Effector CD4-positive, alpha-beta T cell (primary cell): Measurements from ENCODE around the gene INPP4A.

Experiments used
- DNase-seq: peaks from one replicate; pipeline ENCODE4 v3.0.0-alpha.2; 2020

INPP4A gene

GRCh38 chr2:98546186-98546585, 101.5 kb downstream of the INPP4A start:
- DNase-seq: no peak

DNA sequence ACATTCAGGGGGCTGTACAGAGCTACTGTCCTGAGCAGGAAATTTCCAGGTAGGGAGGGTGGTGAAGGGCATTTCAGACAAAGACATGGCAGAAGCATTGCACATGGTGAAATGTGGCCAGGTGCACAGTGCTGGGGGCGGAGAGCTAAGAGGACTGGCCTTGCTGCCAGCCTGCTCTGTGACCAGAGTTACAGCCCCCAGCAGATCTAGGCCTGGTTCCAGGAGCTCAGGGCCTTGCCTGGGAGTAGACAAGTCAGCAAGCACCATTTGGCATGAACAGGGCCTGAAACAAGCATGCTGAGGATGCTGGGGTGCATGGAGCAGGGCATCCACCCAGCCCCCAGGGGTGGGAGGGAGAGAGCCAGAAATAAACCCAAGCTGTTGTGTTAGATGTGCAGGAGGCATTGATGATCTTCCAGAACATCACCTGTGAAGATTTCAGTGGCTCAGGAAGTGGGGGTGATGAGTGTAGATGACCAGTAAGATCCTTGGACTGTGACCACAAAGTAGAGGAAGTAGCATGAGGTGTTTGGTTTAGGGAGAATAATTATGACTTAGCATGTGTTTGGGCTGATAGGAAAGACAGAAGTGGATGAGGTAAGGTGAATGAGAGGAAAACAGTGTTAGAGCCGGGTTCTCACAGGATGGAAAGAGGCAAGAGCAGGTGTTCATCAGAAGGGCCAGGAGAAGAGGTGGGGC, 102.6 kb downstream of the INPP4A start:
- DNase-seq: no peak

DNA sequence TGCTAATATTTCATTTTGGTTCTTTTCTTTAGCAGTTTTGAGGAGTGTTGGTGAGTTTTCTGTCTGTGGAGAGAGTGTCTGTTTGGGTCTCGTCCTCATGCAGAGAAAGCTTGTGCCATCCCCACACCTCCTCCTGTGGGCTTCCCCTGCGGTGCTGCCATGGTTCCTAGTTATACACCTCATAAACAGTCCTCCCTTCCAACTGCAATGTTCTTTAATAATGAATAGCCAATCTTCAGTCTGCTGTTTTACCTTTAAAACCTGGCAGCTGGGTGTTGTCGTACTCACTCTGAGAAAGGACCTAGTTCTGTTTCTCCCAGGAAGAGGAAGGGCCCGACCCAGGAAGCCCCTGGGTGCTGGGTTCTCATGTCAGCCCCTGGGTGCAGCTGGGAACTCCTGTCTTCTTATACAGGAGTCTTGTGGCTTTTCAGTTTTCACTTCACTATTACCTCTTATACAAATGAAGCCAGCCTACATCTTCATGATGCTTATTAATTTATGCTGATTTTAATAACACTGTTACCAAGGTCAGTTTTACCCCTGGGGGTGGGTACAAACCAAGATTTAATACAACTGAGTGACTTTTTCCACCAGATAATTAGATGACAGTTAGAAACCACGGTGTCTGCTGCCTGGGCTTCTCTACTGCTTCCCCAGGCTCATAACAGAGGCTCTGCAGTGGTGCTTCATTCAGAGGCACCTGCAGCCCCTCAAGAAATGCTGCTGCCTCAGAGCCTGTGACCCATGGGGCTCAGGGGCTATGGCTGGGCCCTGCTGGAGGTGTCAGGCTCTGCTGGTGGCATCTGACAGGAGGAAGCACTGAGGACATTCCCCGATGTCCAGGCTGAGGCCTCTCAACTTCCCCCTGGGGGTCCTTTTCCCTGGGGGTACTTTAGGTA, 104.5 kb downstream of the INPP4A start:
- DNase-seq: no peak

DNA sequence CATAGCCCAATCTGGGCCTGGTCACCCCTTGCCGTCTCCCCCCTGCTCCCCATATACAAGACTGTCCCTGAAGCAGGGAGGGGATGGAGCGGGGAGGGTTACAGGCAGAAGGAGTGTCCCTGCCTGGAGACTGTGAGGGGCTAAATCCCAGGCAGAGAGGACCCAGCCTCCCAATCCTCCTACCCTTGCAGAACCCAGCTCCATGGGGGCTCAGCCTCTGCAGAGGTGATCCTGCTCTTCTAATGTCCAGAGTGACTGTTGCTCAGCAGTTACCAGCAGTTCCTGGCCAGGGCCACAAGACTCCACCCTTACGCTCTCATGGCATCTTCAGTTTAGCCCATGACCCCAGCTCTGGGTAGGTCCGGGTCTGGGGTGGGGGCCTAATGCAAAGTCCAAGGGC, 105.5 kb downstream of the INPP4A start:
- no peak for DNase-seq

DNA sequence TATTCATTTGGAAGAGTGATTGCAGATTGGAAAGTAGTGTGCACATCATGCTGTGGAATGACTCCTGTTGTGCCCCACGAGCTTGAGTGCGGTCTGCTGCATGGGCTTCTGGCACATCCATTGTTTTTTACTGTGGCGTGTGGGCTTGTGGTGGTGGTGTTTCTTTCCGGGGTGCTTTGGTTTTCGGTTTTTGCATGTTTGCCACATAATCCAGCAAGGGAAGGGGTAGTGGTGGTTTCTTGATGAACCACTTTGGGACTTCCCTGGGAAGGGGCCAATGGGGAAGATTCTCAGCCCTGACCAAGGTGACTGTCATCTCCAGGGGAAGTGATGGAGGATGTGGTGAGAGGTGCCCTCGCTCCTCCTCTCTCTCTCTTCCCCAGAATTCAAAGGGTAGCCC, 106.7 kb downstream of the INPP4A start:
- no peak for DNase-seq

DNA sequence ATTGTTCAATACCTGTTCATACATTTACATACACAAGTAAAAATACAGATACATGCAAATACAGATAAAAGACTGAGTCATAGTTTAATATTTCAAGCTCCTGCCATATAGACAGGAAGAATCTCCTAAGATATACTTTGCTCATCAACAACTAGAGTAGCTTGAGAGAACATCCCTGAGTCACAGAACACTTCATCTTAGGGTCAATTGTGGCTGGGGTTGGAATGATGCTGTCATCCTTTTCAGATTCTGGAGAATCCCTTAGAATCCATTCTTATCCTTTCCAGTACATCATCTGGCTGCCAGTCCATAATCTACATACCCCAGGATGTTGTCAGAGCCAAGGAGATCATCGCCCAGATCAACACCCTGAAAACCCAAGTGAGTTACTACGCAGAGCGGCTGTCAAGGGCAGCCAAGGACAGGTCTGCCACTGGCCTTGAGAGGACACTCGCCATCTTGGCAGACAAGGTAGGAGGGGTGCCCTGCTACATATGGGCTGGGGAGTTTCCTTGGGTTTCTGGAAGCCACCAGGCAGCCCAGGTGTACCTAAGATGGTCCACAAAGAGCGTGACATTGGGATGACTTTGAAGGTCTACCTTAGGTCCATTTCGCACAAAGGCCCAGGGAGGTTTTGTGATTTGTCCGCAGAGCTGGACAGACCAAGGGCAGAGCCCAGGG, 108.0 kb downstream of the INPP4A start:
- DNase-seq: no peak

DNA sequence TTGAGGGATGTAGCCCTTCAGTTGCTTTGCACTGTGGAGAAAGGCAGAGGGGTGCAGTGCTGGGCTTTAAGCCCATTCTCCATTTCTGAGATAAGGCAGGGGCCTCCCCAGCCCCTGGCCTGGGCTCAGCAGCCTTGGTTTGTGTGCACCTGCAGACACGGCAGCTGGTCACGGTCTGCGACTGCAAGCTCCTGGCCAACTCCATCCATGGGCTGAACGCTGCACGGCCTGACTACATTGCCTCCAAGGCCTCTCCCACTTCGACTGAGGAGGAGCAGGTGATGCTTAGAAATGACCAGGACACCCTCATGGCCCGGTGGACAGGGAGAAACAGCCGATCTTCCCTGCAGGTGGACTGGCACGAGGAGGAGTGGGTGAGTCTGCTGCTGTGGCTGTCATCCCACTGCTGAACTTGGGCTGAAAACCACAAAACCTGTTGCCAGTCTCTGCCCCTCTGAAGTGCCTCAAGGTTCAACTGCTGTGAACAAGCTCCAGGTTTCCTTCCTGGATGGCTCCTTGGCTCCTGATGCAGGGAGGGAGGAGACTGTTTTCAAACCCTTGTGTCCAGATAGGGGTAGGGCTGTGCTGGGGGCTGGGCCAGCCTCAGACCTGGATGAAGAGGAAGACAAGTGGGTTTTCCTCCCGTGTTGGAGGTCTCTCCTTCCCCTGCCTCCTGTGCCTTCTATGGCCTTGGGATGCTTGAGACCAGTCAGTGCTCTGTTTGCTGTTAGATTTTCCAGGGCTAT, 109.6 kb downstream of the INPP4A start:
- no peak for DNase-seq

DNA sequence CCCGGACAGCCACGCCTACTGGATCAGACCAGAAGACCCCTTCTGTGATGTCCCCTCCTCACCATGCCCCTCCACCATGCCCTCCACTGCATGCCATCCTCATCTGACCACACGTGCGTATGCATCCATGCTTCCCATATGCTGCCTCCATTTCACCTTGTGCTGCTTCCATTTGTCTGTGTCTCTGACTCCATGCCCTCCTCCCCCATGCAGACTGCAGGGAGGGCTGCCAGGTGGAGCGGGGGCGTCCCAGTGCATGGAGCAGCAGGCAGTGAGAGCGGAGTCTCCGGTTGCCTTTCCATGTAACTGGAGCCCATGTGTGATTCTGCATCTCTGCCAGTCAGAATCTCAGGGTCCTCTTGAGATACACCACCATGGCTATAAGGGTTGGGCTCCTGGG, 111.0 kb downstream of the INPP4A start:
- no peak for DNase-seq

GRCh38 chr2:98556344-98557033, 111.8 kb downstream of the INPP4A start:
- DNase-seq: no peak

DNA sequence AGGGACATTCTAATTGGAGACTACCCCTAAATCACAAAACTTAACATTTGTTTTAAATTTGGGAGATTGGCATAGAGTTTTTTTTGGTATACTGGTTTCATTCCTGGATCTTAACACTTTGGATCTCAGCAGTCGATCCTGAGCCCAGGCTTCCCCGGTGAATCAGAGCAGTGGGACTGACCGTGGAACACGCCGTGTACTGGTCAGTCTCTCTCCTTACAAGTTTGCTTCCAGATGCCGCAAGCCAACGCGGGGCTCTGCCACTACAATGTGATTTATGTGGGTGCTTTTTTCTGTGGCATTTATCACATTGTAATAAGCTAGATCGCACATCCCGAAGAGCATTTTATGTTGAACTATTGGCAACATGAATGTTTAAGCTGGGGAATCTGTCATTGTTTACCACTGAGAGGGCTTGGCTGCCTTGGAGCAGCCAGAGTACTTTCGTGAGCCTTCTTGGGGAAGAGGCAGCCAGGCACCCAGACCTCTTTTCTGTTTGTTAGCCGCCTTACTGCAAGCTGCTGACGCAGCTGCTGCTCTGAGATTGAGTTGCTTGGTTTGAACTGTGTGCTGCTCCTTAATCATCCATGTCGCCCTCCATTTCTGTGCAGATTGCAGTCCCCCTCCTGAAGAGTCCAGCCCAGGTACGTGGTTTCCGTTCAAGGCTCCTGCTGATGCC, 114.3 kb downstream of the INPP4A start:
- no peak for DNase-seq

DNA sequence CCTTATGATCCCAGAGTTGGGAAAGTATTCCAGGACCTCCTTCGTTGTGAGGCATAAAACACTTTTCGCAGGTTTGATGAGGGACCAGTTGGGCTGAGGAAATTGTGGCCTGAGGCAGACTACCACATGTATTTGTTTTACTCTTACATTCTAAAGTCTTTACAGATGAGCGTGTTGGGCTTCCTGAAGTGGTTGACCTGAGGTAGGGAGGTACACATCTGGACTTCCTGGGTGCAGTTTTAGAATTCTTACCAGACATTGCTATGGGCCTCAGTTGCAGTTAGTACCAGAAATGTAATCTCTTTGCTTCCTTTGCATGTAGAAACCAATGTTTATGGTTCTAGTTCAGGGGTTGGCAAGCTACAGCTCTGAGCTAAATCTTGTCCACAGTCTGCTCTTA, 114.9 kb downstream of the INPP4A start:
- DNase-seq: no peak

DNA sequence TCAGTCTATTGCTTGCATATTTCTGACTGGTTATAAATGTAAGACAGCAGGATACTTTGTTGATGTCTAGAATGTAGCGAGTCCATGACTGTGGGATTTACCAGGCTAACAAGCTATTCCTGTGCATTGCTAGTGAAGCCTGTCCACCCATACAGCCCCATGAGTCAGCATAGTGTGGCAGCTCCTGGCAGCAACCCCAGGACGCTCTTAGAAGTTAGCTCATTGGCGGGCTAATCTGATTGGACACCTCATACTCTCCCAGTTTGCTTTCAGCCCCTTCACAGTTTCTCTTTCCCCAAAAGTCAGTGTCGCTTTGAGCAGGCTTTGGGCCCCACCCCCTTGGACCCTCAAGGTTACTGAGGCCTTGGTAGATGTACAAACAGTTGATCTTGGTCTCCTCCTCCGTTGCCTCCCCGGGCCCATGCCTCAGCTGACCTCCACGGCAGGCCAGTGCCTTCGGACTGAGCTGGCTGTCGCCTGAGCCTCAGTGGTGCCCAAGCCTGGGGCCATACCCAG, 115.7 kb downstream of the INPP4A start:
- no peak for DNase-seq

- no peak for DNase-seq
These were observed 116.4 kb downstream of the INPP4A start for GRCh38 chr2:98561018-98561417.

- no peak for DNase-seq
These were observed 117.4 kb downstream of the INPP4A start for GRCh38 chr2:98561902-98562695.

GRCh38 chr2:98563394-98563793, 118.7 kb downstream of the INPP4A start:
- no peak for DNase-seq

GRCh38 chr2:98564541-98565132, 120.0 kb downstream of the INPP4A start:
- DNase-seq: no peak

DNA sequence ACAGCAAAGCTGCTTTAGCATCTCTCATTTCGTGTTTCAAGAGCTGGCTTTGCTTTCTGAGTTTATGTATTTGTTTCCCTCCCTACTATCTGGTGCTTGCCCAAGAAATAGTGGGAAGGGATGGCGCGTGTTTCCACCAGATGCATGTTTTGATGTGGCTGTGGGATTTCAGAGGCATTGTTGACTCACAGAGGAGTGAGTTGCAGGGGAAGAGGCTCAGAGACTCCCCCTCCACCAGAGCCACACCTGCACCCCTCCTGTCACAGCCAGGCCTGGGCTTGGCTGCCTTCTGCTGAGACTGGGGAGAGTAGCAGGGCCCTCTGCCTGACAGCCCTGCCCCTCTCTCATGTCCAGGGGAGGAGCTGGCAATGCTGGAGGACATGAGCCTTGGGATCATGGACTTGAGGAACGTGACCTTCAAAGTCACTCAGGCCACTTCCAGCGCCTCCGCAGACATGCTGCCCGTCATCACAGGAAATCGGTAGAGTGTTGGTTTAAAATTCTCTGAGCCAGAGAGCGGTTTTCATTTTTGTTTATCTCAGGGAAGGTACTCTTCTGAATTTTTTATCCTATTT, 120.7 kb downstream of the INPP4A start:
- no peak for DNase-seq

- DNase-seq: no peak
These were observed 121.3 kb downstream of the INPP4A start for GRCh38 chr2:98565941-98566340.

DNA sequence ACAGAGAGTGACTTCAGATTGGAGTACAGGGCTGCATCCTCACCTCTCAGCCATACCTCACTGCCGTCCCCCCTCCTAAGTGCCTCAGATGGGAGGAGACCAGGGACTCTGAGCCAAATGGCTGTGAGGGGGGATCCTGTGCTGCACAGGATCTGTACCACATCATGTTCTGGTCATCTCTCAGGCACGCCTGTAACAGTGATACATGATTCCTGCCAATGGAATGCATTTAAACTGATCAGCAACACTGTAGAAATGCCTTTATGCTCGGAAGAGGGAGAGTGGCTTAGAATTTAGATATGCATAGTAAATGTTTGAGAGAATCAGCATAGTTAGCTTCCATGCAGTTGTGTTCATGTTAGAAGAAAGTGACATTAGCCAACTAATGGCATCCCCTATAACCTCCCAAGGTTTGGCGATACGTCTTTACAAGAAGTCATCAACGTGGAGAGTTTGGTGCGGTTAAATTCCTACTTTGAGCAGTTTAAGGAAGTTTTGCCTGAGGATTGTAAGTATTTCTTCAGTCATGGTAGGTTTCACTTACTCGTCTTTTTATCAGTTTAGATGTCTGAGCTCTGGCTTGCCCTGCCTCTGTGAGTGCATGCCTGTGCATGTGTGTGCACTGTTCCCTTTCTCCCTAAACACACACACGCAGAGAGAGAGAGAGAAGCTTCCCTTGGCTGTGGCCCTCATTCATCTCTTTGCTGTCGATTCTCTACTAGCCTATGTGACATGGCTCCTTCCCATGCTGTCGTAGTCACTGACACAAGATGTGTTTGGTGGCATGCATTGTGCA, 123.7 kb downstream of the INPP4A start:
- no peak for DNase-seq
